MM.1S (cell line): ENCODE results near the gene ZNF438.

ENCODE experiments used
- DNase-seq: peaks from one replicate; pipeline ENCODE4 v3.0.0-alpha.2; 2015
- H2AFZ ChIP-seq: fragments of 300-600 bp; sonication (generic); 2 replicates; pipeline ENCODE4 v1.6.0; 2016; ENCODE audit warnings: antibody characterized with exemption, low read length
- H3F3A ChIP-seq: fragments of 300-600 bp; sonication (generic); 2 replicates; pipeline ENCODE4 v1.6.1; 2016; ENCODE audit warnings: mild to moderate bottlenecking, antibody characterized with exemption, low read length, moderate library complexity, mixed read lengths; ENCODE audit not compliant: insufficient read depth
- H3K27ac ChIP-seq: fragments of 300-600 bp; sonication (generic); 2 replicates; pipeline ENCODE4 v1.5.1; 2016; ENCODE audit warnings: mild to moderate bottlenecking, low read length
- H3K27me3 ChIP-seq: fragments of 300-600 bp; sonication (generic); replicated peaks from 2 replicates; pipeline ENCODE4 v1.6.0; 2016; ENCODE audit warnings: low read length; ENCODE audit not compliant: insufficient read depth
- H3K36me3 ChIP-seq: fragments of 300-600 bp; sonication (generic); replicated peaks from 2 replicates; pipeline ENCODE4 v1.6.1; 2016; ENCODE audit warnings: mild to moderate bottlenecking, low read length, mixed read lengths; ENCODE audit not compliant: insufficient read depth
- H3K4me1 ChIP-seq: fragments of 300-600 bp; sonication (generic); 2 replicates; pipeline ENCODE4 v1.6.1; 2016; ENCODE audit warnings: low read length, mixed read lengths
- H3K4me2 ChIP-seq: fragments of 300-600 bp; sonication (generic); 2 replicates; pipeline ENCODE4 v1.6.0; 2016; ENCODE audit warnings: low read depth, low read length
- H3K4me3 ChIP-seq: fragments of 300-600 bp; sonication (generic); 2 replicates; pipeline ENCODE4 v1.5.1; 2016; ENCODE audit warnings: low read length, mixed read lengths
- H3K79me2 ChIP-seq: fragments of 300-600 bp; sonication (generic); 2 replicates; pipeline ENCODE4 v1.6.1; 2016; ENCODE audit warnings: mixed run types, low read length, mixed read lengths
- H3K9ac ChIP-seq: fragments of 300-600 bp; sonication (generic); 2 replicates; pipeline ENCODE4 v1.6.1; 2016; ENCODE audit warnings: low read length, mixed read lengths
- H3K9me2 ChIP-seq: fragments of 300-600 bp; sonication (generic); replicated peaks from 2 replicates; pipeline ENCODE4 v1.6.1; 2016; ENCODE audit warnings: mild to moderate bottlenecking, low read length, mixed read lengths; ENCODE audit not compliant: insufficient read depth
- H3K9me3 ChIP-seq: fragments of 300-600 bp; sonication (generic); replicated peaks from 2 replicates; pipeline ENCODE4 v1.6.1; 2016; ENCODE audit warnings: mild to moderate bottlenecking, low read length, mixed read lengths; ENCODE audit not compliant: insufficient read depth
- H4K20me1 ChIP-seq: fragments of 300-600 bp; sonication (generic); 2 replicates; pipeline ENCODE4 v1.6.1; 2016; ENCODE audit warnings: mild to moderate bottlenecking, low read length, moderate library complexity, mixed read lengths; ENCODE audit not compliant: insufficient read depth
- EZH2 ChIP-seq: fragments of 300-600 bp; sonication (generic); optimal IDR thresholded peaks from 2 replicates; pipeline ENCODE3; 2017; ENCODE audit warnings: low read depth, mild to moderate bottlenecking, antibody characterized with exemption, low read length, mixed read lengths
- EZH2phosphoT487 ChIP-seq: fragments of 300-600 bp; sonication (generic); IDR thresholded peaks from 2 replicates; pipeline ENCODE4 v1.6.1; 2018; ENCODE audit warnings: antibody characterized with exemption, low read length
- TF ChIP-seq, protein P1 (sequence below): fragments of 300-600 bp; sonication (generic); IDR thresholded peaks from 2 replicates; pipeline ENCODE4 v1.5.1; 2016; ENCODE audit warnings: antibody characterized with exemption, low read length, mixed read lengths

Gene ZNF438

DNA sequence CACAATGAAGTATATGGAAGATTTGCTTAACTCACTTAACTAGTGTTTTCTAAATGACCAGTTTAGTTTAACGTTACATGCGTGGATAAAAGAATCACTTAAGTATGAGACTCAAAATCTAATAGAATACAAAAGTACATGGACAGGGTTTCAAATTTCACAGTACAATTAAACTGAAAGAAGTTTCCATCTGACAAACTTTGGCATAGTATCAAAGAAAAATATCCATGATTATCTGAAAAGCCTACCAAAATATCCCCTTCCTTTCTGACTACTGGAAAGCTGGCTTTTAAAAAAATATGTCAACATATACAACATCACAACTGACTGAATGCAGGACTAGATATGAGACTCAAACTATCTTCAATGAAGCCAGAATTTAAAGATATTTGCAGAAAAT lies 164.8 kb downstream of the ZNF438 start:
- Histone ChIP-seq H3K36me3 (no peaks in the 10 kb centered on the region), H2AFZ (no peak overlapping the region), H3K79me2 (no peaks in the 10 kb centered on the region), H3K9me2 (no peaks in the 10 kb centered on the region), H3K9me3 (no peaks in the 10 kb centered on the region), H4K20me1 (no peaks in the 10 kb centered on the region), H3K4me3 (no peak overlapping the region), H3F3A (no peaks in the 10 kb centered on the region), H3K4me2 (no peak overlapping the region), H3K27me3 (no peaks in the 10 kb centered on the region), H3K27ac (no peak overlapping the region), H3K9ac (no peak overlapping the region), H3K4me1 (peaks cover 13% of the 10 kb centered on the region; the same call in 1 of the 2 replicates)
- TF ChIP-seq, protein P1, sequence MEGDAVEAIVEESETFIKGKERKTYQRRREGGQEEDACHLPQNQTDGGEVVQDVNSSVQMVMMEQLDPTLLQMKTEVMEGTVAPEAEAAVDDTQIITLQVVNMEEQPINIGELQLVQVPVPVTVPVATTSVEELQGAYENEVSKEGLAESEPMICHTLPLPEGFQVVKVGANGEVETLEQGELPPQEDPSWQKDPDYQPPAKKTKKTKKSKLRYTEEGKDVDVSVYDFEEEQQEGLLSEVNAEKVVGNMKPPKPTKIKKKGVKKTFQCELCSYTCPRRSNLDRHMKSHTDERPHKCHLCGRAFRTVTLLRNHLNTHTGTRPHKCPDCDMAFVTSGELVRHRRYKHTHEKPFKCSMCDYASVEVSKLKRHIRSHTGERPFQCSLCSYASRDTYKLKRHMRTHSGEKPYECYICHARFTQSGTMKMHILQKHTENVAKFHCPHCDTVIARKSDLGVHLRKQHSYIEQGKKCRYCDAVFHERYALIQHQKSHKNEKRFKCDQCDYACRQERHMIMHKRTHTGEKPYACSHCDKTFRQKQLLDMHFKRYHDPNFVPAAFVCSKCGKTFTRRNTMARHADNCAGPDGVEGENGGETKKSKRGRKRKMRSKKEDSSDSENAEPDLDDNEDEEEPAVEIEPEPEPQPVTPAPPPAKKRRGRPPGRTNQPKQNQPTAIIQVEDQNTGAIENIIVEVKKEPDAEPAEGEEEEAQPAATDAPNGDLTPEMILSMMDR, result no peak
- TF ChIP-seq EZH2 (no peak), EZH2phosphoT487 (no peak)
- DNase-seq, result no peak

DNA sequence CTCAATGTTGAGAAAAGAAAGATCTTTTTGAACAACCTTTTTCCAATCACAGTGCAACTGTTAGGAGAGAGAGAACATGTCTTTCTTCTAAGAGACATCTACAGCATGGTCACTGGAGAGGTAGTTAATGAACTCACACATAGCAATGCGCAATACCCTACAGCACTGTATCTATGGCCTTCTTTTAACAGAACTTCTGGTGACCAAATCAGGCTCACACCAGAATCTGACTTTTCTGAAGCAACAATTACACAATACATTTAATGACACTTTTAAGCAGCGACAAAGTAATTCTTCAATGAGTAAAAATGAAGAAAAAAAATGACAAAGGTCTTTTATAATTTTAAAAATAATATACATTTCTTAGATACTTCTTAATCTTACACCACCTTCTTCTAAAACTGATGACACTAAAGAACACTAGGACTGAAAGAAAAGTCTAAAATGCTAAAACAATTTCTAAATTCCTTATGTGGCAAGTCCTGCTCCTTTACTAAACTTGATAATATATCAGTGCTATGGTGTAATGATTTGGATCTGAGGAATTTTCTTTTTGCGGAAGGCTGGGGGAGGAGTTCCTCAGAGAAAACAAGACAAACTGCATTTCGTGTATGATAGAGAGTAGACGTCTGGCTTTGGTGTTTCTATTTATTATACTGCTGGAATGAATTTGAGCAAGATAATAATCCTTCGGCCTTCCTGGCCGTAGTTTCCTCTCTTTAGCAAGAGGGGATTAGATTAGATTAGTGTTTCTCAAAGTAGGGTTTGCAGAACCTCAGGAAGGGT lies 166.3 kb downstream of the ZNF438 start:
- DNase-seq, result no peak
- H3K27ac ChIP-seq, result no peak overlapping the region

DNA sequence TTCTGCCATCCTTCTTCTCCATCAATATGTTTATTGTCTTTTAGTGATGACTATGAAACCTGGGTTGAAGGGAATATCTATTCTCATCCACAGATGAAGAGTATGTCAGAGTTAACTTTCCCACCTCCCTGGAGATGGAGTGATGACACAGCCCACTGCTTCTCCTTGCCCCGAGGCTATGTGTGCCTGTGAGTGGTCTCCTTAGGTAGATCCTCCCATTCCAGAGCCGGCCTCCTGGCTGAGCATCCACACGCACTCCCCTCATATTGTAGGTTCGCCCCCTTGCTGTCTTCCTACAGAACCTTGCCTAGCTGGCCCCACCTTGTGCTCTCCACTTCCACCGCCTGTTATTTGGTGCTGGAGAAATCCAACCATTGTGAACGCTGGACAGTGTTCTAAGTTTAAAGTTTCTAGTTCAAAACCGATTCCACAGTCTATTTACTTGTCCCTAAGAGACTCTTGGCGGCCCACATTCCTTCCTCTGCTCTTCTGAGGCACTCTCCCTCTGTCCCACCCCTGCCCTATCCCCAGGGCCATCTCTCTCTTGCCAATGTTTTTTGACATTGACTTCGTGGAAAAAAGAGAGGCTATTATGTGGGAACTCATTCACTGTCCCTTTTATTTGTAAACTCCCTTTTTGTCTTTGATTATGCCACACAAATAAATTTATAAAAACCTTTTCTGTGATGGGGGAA lies 168.0 kb downstream of the ZNF438 start:
- no peaks in the 10 kb centered on the region for H3K79me2 ChIP-seq
- H3K36me3 ChIP-seq, result no peaks in the 10 kb centered on the region
- H3K4me1 ChIP-seq, result no peaks in the 10 kb centered on the region
- H3K9me2 ChIP-seq, result no peaks in the 10 kb centered on the region
- H3F3A ChIP-seq, result no peaks in the 10 kb centered on the region
- H3K4me3 ChIP-seq, result no peak overlapping the region
- H3K4me2 ChIP-seq, result no peak overlapping the region
- H3K27me3 ChIP-seq, result no peaks in the 10 kb centered on the region
- no peak overlapping the region for H3K9ac ChIP-seq
- H3K27ac ChIP-seq, result no peak overlapping the region
- TF ChIP-seq EZH2phosphoT487, result no peak
- TF ChIP-seq, protein P1, result no peak
- no peak for TF ChIP-seq EZH2
- no peak overlapping the region for H2AFZ ChIP-seq
- H4K20me1 ChIP-seq, result no peaks in the 10 kb centered on the region
- H3K9me3 ChIP-seq, result no peaks in the 10 kb centered on the region
- no peak for DNase-seq

More for the DNA sequence above, 166.3 kb downstream of the ZNF438 start:
- Histone ChIP-seq H3K9ac (no peak overlapping the region), H4K20me1 (no peaks in the 10 kb centered on the region), H3K4me1 (peaks cover 2% of the 10 kb centered on the region; the same call in 1 of the 2 replicates), H3K79me2 (no peaks in the 10 kb centered on the region), H3K9me3 (no peaks in the 10 kb centered on the region), H3K4me3 (no peak overlapping the region), H3K4me2 (no peak overlapping the region), H3K27me3 (no peaks in the 10 kb centered on the region), H3K36me3 (no peaks in the 10 kb centered on the region), H2AFZ (no peak overlapping the region), H3F3A (no peaks in the 10 kb centered on the region), H3K9me2 (no peaks in the 10 kb centered on the region)
- TF ChIP-seq, protein P1, result no peak
- TF ChIP-seq EZH2, result no peak
- no peak for TF ChIP-seq EZH2phosphoT487
